KBM-7 (cell line): ENCODE measurements around the gene ARHGAP42.
A peak's percentile ranks its signal among the peaks of the same experiment; 100 is the strongest.

Experiments used
- DNase-seq: peaks from one replicate; pipeline ENCODE4 v3.0.0-alpha.2; 2015
- in situ Hi-C: fragments of 300-500 bp; cut with MboI; formaldehyde crosslinking; loops from 2 replicates; pipeline ENCODE4 v1.14.3; 2020; ENCODE audit warnings: low sequenced_read_pairs, low pct_unique_long_range_greater_than_20kb, mixed read lengths

Gene ARHGAP42

GRCh38 chr11:100851147-100851546 lies 164.1 kb downstream of the ARHGAP42 start:
- in situ Hi-C loops = no loop called here
- no peak for DNase-seq

- no peak for DNase-seq
- in situ Hi-C loops = no loop called here
Observed at GRCh38 chr11:100851584-100852152, 164.6 kb downstream of the ARHGAP42 start.

- peak; percentile 43 for DNase-seq
- in situ Hi-C loops = no loop called here
Observed at GRCh38 chr11:100855466-100856067, 168.5 kb downstream of the ARHGAP42 start.

GRCh38 chr11:100857236-100858005 lies 170.3 kb downstream of the ARHGAP42 start:
- in situ Hi-C loops = no loop called here
- no peak for DNase-seq

DNA sequence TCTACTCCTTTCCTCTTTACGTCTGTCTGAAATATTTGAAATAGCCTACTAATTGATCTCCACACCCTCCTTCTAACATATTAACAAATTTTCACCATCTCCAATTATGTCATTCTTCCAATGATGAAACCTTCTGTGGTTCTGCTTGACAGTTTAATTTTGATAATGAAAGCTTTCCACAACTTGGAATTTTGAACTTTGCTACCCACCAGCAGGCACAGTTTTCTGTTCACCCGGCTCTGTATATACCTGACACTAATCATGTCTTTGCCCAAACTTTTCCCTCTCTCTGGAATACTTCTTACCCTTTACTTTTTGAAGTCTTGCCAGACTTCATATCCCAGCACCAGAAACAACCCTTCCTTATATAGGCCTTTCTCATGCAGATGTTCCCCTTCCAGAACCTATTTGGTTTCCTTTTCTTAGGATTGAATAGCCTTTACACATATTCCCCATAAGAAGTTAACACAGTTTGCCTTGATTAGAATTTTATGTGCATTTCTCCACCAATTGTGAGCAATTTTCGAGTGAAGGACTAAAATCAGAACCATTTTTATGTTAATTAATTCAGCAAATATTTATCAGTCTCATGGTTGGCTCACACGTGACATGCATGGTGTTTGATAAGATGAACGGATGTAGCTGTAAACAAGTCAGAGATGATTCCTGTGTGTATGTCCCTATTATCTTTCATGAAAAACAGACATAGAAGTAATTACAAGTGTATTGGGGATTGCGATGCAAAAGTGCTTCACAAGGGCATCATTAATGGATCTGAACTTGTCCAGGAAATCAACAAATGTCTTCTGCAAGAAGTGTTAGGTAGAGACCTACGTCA lies 173.4 kb downstream of the ARHGAP42 start:
- DNase-seq = no peak
- in situ Hi-C loops = no loop called here

- no peak for DNase-seq
- in situ Hi-C loops = no loop called here
Observed at GRCh38 chr11:100861212-100861611, 174.1 kb downstream of the ARHGAP42 start.

GRCh38 chr11:100863080-100863581 lies 176.0 kb downstream of the ARHGAP42 start:
- in situ Hi-C loops = no loop called here
- peak; percentile 18 for DNase-seq

DNA sequence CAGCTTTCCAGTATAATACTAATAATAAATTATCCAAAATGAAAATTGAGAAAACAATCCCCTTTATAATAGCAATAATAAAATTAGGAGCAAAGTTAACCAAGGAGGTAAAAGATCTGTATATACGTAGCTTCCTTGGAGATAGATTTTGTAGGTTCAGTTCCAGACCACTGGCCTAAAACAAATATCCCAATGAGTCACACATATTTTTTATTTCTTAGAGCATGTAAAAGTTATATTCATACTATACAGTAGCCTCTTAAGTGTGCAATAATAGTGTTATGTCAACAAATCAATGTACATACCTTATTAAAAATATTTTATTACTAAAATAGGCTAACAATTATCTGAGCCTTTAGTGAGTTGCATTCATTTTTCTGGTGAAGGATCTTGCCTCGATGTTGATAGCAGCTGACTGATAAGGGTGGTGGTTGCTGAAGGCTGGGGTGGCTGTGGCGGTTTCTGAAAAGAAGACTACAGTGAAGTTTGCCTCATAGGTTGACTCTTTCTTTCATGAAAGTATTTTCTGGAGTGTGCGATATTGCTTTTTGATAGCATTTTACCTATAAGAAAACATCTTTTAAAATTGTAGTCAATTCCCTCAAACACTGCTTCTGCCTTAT lies 178.5 kb downstream of the ARHGAP42 start:
- in situ Hi-C loops = no loop called here
- DNase-seq = no peak

- in situ Hi-C loops = no loop called here
Observed at GRCh38 chr11:100866453-100866852, 179.4 kb downstream of the ARHGAP42 start.

DNA sequence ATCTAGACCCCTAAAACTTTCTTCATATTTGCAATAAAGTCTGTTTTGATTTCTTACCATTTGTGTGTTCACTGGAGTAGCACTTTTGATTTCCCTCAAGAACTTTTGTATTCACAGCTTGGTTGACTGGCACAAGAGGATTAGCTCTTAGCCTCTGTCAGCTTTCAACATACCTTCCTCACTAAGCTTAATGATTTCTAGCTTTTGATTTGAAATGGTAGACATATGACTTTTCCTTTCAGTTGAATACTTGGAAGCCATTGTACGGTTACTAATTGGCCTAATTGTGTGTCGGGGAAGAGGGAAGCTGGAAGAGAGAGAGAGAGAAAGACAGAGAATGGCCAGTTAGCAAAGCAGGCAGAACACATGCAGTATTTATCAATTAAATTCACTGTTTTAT lies 180.5 kb downstream of the ARHGAP42 start:
- DNase-seq = no peak
- in situ Hi-C loops = no loop called here

More at GRCh38 chr11:100866453-100866852, 179.4 kb downstream of the ARHGAP42 start:
- peak; percentile 44 for DNase-seq

- no peak for DNase-seq
- in situ Hi-C loops = no loop called here
Observed at GRCh38 chr11:100869328-100869727, 182.2 kb downstream of the ARHGAP42 start.

GRCh38 chr11:100870138-100870537 lies 183.1 kb downstream of the ARHGAP42 start:
- in situ Hi-C loops = no loop called here
- no peak for DNase-seq

GRCh38 chr11:100872951-100873740 lies 186.1 kb downstream of the ARHGAP42 start:
- no peak for DNase-seq
- in situ Hi-C loops = no loop called here

- in situ Hi-C loops = no loop called here
- no peak for DNase-seq
Observed at GRCh38 chr11:100874203-100874602, 187.1 kb downstream of the ARHGAP42 start.

DNA sequence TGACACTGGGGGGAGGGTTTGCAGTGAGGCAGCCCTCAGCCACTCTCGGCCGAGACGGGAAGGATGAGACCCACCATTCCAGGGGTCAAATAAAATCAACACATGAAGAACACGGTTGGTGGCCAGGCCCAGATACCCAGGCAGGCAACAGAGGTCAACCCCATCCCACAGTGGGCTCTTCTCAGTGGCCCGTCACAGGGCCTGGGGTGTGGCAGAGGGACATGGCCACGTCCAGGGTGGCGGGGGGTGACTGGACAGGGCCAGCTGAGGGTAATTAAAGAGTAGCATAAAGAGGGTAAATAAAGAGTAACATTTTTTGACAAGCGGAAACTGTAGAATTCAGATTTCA lies 188.4 kb downstream of the ARHGAP42 start:
- in situ Hi-C loops = no loop called here
- DNase-seq = no peak

DNA sequence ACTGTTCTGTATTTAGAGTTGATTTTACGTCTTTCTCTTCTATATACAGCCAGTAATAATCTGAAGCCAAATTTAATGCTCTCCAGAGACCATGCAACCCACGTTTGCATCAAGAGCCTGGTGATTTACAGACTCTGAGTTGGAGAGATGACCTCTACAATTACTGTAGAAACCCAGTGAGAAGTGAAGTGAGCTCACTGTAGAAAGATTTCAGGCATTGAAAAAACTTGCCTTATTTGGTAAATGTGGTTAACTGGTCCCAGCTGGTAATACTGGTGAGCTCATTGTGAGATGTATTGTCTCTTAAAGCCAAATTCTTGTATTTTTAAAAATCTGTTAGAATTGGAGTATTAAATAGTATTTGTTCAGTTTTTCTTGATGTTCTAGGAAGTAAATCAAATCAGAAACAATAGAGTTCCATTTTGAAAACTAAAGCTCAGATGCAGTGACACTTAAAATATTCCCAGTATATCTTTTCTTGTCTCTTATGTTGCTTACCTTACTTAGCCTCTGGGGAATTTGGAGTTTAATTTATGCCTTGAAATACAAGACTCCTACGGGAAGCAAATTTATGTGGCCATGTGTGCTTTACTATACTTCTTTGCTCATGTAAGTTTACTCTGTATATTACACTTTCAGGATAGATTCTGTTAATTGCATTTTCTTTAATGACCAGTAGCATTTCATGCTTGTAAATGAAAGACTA lies 189.9 kb downstream of the ARHGAP42 start:
- in situ Hi-C loops = no loop called here
- DNase-seq = no peak

- in situ Hi-C loops = no loop called here
- no peak for DNase-seq
Observed at GRCh38 chr11:100878474-100878873, 191.4 kb downstream of the ARHGAP42 start.

DNA sequence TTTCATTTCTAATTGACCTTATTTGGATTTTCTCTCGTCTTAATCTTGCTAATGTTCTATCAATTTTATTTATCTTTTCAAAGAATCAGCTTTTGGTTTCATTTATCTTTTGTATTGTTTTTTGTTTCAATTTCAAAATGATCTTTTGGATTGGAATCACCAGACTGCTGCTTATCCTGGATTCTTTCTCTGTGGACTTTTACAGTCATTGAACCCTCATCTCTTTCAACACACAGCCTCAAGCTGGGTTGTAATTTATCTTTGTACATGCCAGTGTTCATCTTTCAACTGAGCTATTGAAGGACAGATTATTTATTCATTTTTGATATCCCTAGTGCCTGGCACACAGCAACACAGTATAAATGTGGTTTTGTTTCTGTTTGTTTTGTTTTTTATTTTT lies 195.9 kb downstream of the ARHGAP42 start:
- no peak for DNase-seq
- in situ Hi-C loops = no loop called here
